ENCODE measurements around the gene SGSH.

SGSH gene

GRCh38 chr17:80181431-80181830, 38.7 kb downstream of the SGSH start:
- no peak for DNase-seq

- no peak for DNase-seq
Measured at GRCh38 chr17:80180192-80180591, 39.9 kb downstream of the SGSH start.

- DNase-seq = no peak
Measured at GRCh38 chr17:80177986-80178595, 42.0 kb downstream of the SGSH start.

GRCh38 chr17:80176757-80177156, 43.4 kb downstream of the SGSH start:
- DNase-seq = no peak

- DNase-seq = no peak
Measured at GRCh38 chr17:80173916-80174315, 46.2 kb downstream of the SGSH start.

GRCh38 chr17:80173126-80173525, 47.0 kb downstream of the SGSH start:
- no peak for DNase-seq

- no peak for DNase-seq
Measured at GRCh38 chr17:80171681-80172080, 48.5 kb downstream of the SGSH start.

- no peak for DNase-seq
Measured at GRCh38 chr17:80169784-80170500, 50.2 kb downstream of the SGSH start, which contains the start of gene CARD14. Gene CARD14, plus strand, starts transcription at chr17:80170030. Its CDS starts 11,409 bp downstream, at chr17:80181439.

- no peak for DNase-seq
Measured at GRCh38 chr17:80169107-80169506, 51.0 kb downstream of the SGSH start.

- no peak for DNase-seq
Measured at GRCh38 chr17:80168371-80168770, 51.8 kb downstream of the SGSH start.

- no peak for DNase-seq
Measured at GRCh38 chr17:80166446-80166845, 53.7 kb downstream of the SGSH start.

- no peak for DNase-seq
Measured at GRCh38 chr17:80164185-80164584, 55.9 kb downstream of the SGSH start.

- no peak for DNase-seq
Measured at GRCh38 chr17:80163336-80163735, 56.8 kb downstream of the SGSH start.

- no peak for DNase-seq
Measured at GRCh38 chr17:80160536-80160935, 59.6 kb downstream of the SGSH start.
